WERI-Rb-1 (cell line): Measurements from ENCODE around the gene PHACTR3.

Experiments
- DNase-seq: peaks from one replicate; pipeline ENCODE4 v3.0.0-alpha.2; 2020
- H3K27ac ChIP-seq: fragments of 250-450 bp; sonication (Bioruptor Pico); 2 replicates; pipeline ENCODE4 v1.5.1; 2020; ENCODE audit warnings: mild to moderate bottlenecking, moderate library complexity
- H3K27me3 ChIP-seq: fragments of 250-450 bp; sonication (Bioruptor Pico); 2 replicates; pipeline ENCODE4 v1.5.1; 2021; ENCODE audit warnings: mild to moderate bottlenecking, low read depth, moderate library complexity; ENCODE audit not compliant: insufficient read depth, severe bottlenecking
- H3K36me3 ChIP-seq: fragments of 250-450 bp; sonication (Bioruptor Pico); 2 replicates; pipeline ENCODE4 v1.5.1; 2020; ENCODE audit warnings: mild to moderate bottlenecking, moderate library complexity
- H3K4me3 ChIP-seq: 2 replicates; pipeline ENCODE4 v1.5.1; 2011; ENCODE audit warnings: low read depth, mild to moderate bottlenecking, control low read depth, low read length
- H3K9me3 ChIP-seq: fragments of 250-450 bp; sonication (Bioruptor Pico); 2 replicates; pipeline ENCODE4 v1.5.1; 2021; ENCODE audit warnings: mild to moderate bottlenecking, moderate library complexity; ENCODE audit not compliant: severe bottlenecking
- TF ChIP-seq, protein P1 (sequence below): IDR thresholded peaks from 2 replicates; pipeline ENCODE4 v1.5.1; 2011; ENCODE audit warnings: low read depth, mild to moderate bottlenecking, control low read depth, inconsistent platforms, low read length

The PHACTR3 gene

GRCh38 chr20:59630526-59630925 is 26.2 kb downstream of the PHACTR3 start:
- Histone ChIP-seq H3K9me3 (no peaks in the 10 kb centered on the region), H3K4me3 (no peak overlapping the region), H3K27ac (no peak overlapping the region), H3K36me3 (no peaks in the 10 kb centered on the region), H3K27me3 (peaks cover 92% of the 10 kb centered on the region)
- no peak for DNase-seq
- TF ChIP-seq, protein P1, sequence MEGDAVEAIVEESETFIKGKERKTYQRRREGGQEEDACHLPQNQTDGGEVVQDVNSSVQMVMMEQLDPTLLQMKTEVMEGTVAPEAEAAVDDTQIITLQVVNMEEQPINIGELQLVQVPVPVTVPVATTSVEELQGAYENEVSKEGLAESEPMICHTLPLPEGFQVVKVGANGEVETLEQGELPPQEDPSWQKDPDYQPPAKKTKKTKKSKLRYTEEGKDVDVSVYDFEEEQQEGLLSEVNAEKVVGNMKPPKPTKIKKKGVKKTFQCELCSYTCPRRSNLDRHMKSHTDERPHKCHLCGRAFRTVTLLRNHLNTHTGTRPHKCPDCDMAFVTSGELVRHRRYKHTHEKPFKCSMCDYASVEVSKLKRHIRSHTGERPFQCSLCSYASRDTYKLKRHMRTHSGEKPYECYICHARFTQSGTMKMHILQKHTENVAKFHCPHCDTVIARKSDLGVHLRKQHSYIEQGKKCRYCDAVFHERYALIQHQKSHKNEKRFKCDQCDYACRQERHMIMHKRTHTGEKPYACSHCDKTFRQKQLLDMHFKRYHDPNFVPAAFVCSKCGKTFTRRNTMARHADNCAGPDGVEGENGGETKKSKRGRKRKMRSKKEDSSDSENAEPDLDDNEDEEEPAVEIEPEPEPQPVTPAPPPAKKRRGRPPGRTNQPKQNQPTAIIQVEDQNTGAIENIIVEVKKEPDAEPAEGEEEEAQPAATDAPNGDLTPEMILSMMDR: no peak

- H3K36me3 ChIP-seq: no peaks in the 10 kb centered on the region
- peaks cover 91% of the 10 kb centered on the region for H3K27me3 ChIP-seq
- H3K27ac ChIP-seq: no peak overlapping the region
- TF ChIP-seq, protein P1: no peak
- no peak overlapping the region for H3K4me3 ChIP-seq
- no peak for DNase-seq
- H3K9me3 ChIP-seq: no peaks in the 10 kb centered on the region
Observed at GRCh38 chr20:59631751-59632540, 27.6 kb downstream of the PHACTR3 start.

- H3K9me3 ChIP-seq: no peaks in the 10 kb centered on the region
- H3K27ac ChIP-seq: no peak overlapping the region
- H3K4me3 ChIP-seq: no peak overlapping the region
- no peaks in the 10 kb centered on the region for H3K36me3 ChIP-seq
- no peak for DNase-seq
- TF ChIP-seq, protein P1: no peak
- peaks cover 88% of the 10 kb centered on the region for H3K27me3 ChIP-seq
Observed at GRCh38 chr20:59632541-59633113, 28.3 kb downstream of the PHACTR3 start.

GRCh38 chr20:59633656-59634251 is 29.4 kb downstream of the PHACTR3 start:
- TF ChIP-seq, protein P1: no peak
- no peak for DNase-seq

DNA sequence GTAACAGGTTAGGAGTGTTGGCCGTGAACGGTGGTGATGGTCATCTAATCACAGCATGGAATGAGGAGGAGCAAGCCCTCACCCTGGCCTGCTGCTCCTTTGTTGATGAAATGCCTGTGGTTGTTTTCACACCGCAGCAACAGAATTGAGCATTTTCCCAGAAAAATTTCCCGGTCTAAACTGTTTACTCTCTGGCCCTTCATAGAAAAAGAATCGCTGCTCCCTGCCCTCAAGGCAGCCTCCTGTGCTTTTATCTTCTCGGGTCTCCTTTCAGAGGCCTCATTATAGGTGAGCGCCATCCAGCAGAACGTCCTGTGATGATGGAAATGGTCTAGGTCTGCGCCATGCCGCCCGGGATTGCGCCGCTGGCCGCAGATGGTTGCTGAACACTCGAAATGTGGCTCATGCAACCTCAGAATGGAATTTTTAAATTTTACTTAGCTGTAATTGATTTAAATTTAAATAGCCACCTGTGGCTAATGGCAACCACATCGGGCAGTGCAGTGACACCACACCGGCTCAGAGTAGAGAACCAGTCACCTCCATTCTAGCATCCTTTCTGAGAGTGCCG is 30.2 kb downstream of the PHACTR3 start:
- Histone ChIP-seq H3K9me3 (no peaks in the 10 kb centered on the region), H3K36me3 (no peaks in the 10 kb centered on the region), H3K4me3 (no peak overlapping the region), H3K27ac (no peak overlapping the region), H3K27me3 (peaks cover 80% of the 10 kb centered on the region)
- no peak for DNase-seq
- TF ChIP-seq, protein P1: no peak

More at GRCh38 chr20:59633656-59634251, 29.4 kb downstream of the PHACTR3 start:
- Histone ChIP-seq H3K36me3 (no peaks in the 10 kb centered on the region), H3K27me3 (peaks cover 82% of the 10 kb centered on the region), H3K4me3 (no peak overlapping the region), H3K9me3 (no peaks in the 10 kb centered on the region), H3K27ac (no peak overlapping the region)
